HEK293T (cell line): ENCODE measurements around the gene SGTA.

Source experiments
- CTCF ChIA-PET: fragments of 350-600 bp; formaldehyde crosslinking; extraction: SDS; loops from one replicate; lab custom pipeline; 2021; ENCODE audit warnings: antibody characterized with exemption, inconsistent platforms; lab: Yijun Ruan, JAX
- POLR2A ChIA-PET: fragments of 350-600 bp; formaldehyde crosslinking; extraction: SDS; loops from one replicate; lab custom pipeline; 2020; ENCODE audit warnings: antibody characterized with exemption, inconsistent platforms; lab: Yijun Ruan, JAX
- DNase-seq: peaks from one replicate; pipeline ENCODE4 v3.0.0; 2012; ENCODE audit warnings: mixed read lengths; ENCODE audit errors: extremely low spot score
- ARNT ChIP-seq: fragments of 450-650 bp; IDR thresholded peaks from 2 replicates; pipeline ENCODE4 v1.6.1; 2017; ENCODE audit warnings: mild to moderate bottlenecking
- BHLHE40 ChIP-seq: fragments of 450-650 bp; IDR thresholded peaks from 2 replicates; pipeline ENCODE4 v1.6.1; 2016; ENCODE audit warnings: mild to moderate bottlenecking, moderate library complexity, borderline replicate concordance
- CTBP1 ChIP-seq: fragments of 450-650 bp; IDR thresholded peaks from 2 replicates; pipeline ENCODE4 v1.6.1; 2016; ENCODE audit warnings: borderline replicate concordance
- ELF4 ChIP-seq: fragments of 450-650 bp; IDR thresholded peaks from 2 replicates; pipeline ENCODE4 v1.6.1; 2017; ENCODE audit warnings: antibody characterized with exemption
- FOXA1 ChIP-seq: fragments of 450-650 bp; IDR thresholded peaks from 2 replicates; pipeline ENCODE4 v1.6.1; 2016; ENCODE audit warnings: mild to moderate bottlenecking
- FOXK2 ChIP-seq: fragments of 450-650 bp; IDR thresholded peaks from 2 replicates; pipeline ENCODE4 v1.6.1; 2016; ENCODE audit warnings: mild to moderate bottlenecking
- FOXM1 ChIP-seq: fragments of 450-650 bp; IDR thresholded peaks from 2 replicates; pipeline ENCODE4 v1.6.1; 2017; ENCODE audit warnings: mild to moderate bottlenecking, borderline replicate concordance
- HDGF ChIP-seq: fragments of 450-650 bp; IDR thresholded peaks from 2 replicates; pipeline ENCODE4 v1.6.1; 2017; ENCODE audit warnings: antibody characterized with exemption, borderline replicate concordance
- L3MBTL2 ChIP-seq: fragments of 450-650 bp; conservative IDR thresholded peaks from 2 replicates; pipeline ENCODE4 v1.6.1; 2016; ENCODE audit warnings: mild to moderate bottlenecking
- LEF1 ChIP-seq: fragments of 450-650 bp; IDR thresholded peaks from 2 replicates; pipeline ENCODE4 v1.6.1; 2017; ENCODE audit warnings: mild to moderate bottlenecking, borderline replicate concordance
- NFRKB ChIP-seq: fragments of 450-650 bp; IDR thresholded peaks from 2 replicates; pipeline ENCODE4 v1.6.1; 2016; ENCODE audit warnings: mild to moderate bottlenecking, moderate library complexity
- PKNOX1 ChIP-seq: fragments of 450-650 bp; IDR thresholded peaks from 2 replicates; pipeline ENCODE4 v1.6.1; 2016
- SP1 ChIP-seq: fragments of 450-650 bp; IDR thresholded peaks from 2 replicates; pipeline ENCODE4 v1.6.1; 2017
- SUZ12 ChIP-seq: fragments of 450-650 bp; IDR thresholded peaks from 2 replicates; pipeline ENCODE4 v1.6.1; 2016; ENCODE audit warnings: mild to moderate bottlenecking
- TARDBP ChIP-seq: fragments of 450-650 bp; IDR thresholded peaks from 2 replicates; pipeline ENCODE4 v1.6.1; 2016
- ZNF384 ChIP-seq: fragments of 450-650 bp; IDR thresholded peaks from 2 replicates; pipeline ENCODE4 v1.6.1; 2016

The SGTA gene

GRCh38 chr19:2766594-2767372 lies 16.3 kb downstream of the SGTA start:
- ChIA-PET POLR2A (no interaction called here), CTCF (no interaction called here)
- DNase-seq: no peak
- TF ChIP-seq ELF4 (no peak), BHLHE40 (no peak), ARNT (no peak), FOXA1 (no peak), ZNF384 (no peak), SP1 (no peak), TARDBP (no peak), CTBP1 (no peak), PKNOX1 (no peak), SUZ12 (no peak), HDGF (no peak), LEF1 (no peak), L3MBTL2 (no peak), FOXK2 (no peak), NFRKB (no peak), FOXM1 (no peak)

- no peak for TF ChIP-seq ZNF384
- POLR2A ChIA-PET: no interaction called here
- no peak for DNase-seq
- CTCF ChIA-PET: no interaction called here
Measured at GRCh38 chr19:2765376-2765775, 17.7 kb downstream of the SGTA start.

GRCh38 chr19:2764945-2765344 lies 18.1 kb downstream of the SGTA start:
- CTCF ChIA-PET: no interaction called here
- no peak for DNase-seq
- no peak for TF ChIP-seq FOXM1
- TF ChIP-seq SUZ12: no peak
- TF ChIP-seq LEF1: no peak
- POLR2A ChIA-PET: no interaction called here

GRCh38 chr19:2763687-2764086 lies 19.4 kb downstream of the SGTA start:
- TF ChIP-seq LEF1 (no peak), FOXA1 (no peak), ELF4 (no peak), CTBP1 (no peak), SP1 (no peak), FOXM1 (no peak), FOXK2 (no peak), ZNF384 (no peak), L3MBTL2 (no peak), TARDBP (no peak)
- ChIA-PET POLR2A (no interaction called here), CTCF (no interaction called here)
- DNase-seq: no peak

- CTCF ChIA-PET: no interaction called here
- no peak for DNase-seq
- no peak for TF ChIP-seq LEF1
- TF ChIP-seq TARDBP: no peak
- no peak for TF ChIP-seq ZNF384
- no peak for TF ChIP-seq NFRKB
- TF ChIP-seq FOXM1: no peak
- no peak for TF ChIP-seq BHLHE40
- POLR2A ChIA-PET: no interaction called here
Measured at GRCh38 chr19:2762783-2763496, 20.1 kb downstream of the SGTA start.

- no peak for TF ChIP-seq FOXM1
- TF ChIP-seq LEF1: no peak
- no peak for TF ChIP-seq SP1
- no peak for TF ChIP-seq SUZ12
- TF ChIP-seq ARNT: no peak
- TF ChIP-seq FOXK2: no peak
- no peak for TF ChIP-seq ELF4
- TF ChIP-seq TARDBP: no peak
- no peak for TF ChIP-seq PKNOX1
- TF ChIP-seq NFRKB: no peak
- TF ChIP-seq HDGF: no peak
- TF ChIP-seq ZNF384: no peak
- no peak for TF ChIP-seq BHLHE40
- ChIA-PET CTCF (no interaction called here), POLR2A (no interaction called here)
- DNase-seq: no peak
Measured at GRCh38 chr19:2761876-2762782, 20.9 kb downstream of the SGTA start.
